HTR-8/SVneo (cell line): Measurements from ENCODE around the gene TMEM87B.
A peak's percentile ranks its signal among the peaks of the same experiment; 100 is the strongest.
"Not testable (repeated sequence)": the region's sequence is repeated elsewhere in the genome, so short reads cannot be mapped to it uniquely, and the experiment has no call there.

Experiments
- DNase-seq: peaks from one replicate; pipeline ENCODE4 v3.0.0; 2011; ENCODE audit warnings: low spot score, mixed read lengths; ENCODE audit not compliant: insufficient read length
- FAIRE-seq: peaks from 2 replicates; lab custom pipeline; 2011; peaks lifted over from hg19 to GRCh38; lab: Jason Lieb, UNC

Gene TMEM87B

GRCh38 chr2:112109278-112109677, 54.2 kb downstream of the TMEM87B start:
- FAIRE-seq, result no peak
- DNase-seq, result no peak

GRCh38 chr2:112110966-112111365, 55.9 kb downstream of the TMEM87B start:
- FAIRE-seq, result no peak

GRCh38 chr2:112113354-112113753, 58.3 kb downstream of the TMEM87B start:
- not testable (repeated sequence) for DNase-seq, FAIRE-seq

More at GRCh38 chr2:112110966-112111365, 55.9 kb downstream of the TMEM87B start:
- no peak for DNase-seq

DNA sequence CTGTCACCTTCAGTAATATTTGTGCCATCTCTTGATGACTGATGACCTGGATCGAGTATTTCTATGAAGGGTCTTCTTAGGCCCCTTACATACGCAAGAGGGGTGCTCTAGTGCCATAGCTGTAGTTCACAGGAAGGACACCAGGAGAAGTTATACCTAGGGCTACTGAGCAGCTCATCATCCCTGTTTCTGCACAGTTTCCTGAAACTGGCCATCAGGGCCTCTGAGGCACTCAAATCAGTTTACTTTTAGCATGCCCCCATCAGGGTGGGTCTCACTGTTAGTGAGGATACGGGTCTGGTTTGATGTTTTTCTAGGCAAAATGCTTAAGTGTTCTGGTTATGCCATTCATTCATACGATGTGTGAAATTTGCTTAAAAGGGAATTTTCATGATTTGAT, 63.1 kb downstream of the TMEM87B start:
- no peak for FAIRE-seq

DNA sequence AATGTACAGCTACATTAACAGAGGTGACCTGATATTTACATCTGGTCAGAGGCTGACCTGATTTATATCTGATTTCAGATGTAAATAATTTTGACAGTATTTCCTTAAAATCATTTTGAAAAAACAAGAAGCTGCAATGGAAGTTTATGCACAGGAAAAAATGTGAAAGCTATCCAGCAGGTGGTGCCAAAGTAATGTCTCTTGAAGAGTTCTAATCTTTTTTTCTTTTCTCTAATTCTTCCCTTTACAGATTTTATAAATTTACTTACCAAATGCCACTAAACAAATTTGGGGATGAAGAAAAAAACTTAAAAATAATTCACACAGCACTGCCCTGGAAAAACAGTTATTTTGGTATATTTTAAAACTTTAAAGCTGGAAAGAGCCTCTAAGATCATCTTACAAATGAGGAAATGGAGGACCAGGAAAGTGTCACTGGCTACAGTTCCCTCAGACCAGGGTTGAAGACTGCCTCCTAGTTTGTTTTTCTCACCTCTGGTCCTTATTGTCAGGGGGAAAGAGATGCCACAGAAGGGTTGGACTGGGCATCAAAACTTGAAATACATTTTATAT, 66.7 kb downstream of the TMEM87B start:
- DNase-seq (peak; percentile 24), FAIRE-seq (no peak)

More for the DNA sequence above, 63.1 kb downstream of the TMEM87B start:
- no peak for DNase-seq

- no peak for DNase-seq
- no peak for FAIRE-seq
Observed at GRCh38 chr2:112129060-112129459, 74.0 kb downstream of the TMEM87B start.

- FAIRE-seq (no peak), DNase-seq (no peak)
Observed at GRCh38 chr2:112133344-112133743, 78.3 kb downstream of the TMEM87B start.

DNA sequence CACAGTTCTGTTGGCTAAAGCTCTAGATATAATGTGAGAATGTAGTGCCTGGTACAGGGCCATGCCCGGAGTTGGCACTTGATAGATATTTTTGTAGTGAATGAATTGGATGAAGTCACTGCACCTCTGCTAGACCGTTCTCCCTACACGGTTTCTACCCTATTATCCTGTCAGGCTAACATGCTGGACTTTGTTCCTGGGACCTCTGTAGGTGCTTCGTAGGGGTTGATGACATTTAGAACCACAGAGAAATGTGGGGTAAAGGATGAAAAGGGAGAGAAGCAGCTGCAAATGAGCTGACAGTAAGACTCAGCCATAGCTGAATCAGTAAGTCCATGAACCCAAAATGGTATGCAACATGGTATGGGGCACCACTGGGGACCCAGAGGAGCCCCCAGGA, 79.1 kb downstream of the TMEM87B start:
- DNase-seq (no peak), FAIRE-seq (no peak)

DNA sequence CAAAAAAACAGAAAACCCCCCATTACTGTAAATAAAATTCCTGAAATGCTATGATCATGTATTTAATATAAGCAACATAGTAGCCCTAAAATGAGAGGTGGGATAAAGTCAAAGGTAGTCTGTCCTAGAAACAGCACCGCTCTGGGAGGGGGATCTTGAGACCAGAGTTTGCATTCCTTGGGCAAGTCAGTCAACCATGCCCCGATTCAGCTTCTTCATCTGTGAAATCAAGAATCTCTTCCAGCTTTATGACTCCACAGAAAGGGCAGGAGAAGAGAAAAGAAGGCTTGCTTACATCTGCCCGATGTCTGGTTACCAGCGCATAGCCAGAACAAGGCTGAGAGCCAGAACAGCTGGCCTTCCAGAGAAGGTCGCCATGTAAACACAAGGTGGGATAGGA, 81.0 kb downstream of the TMEM87B start:
- FAIRE-seq (no peak), DNase-seq (no peak)

GRCh38 chr2:112137516-112138158, 82.6 kb downstream of the TMEM87B start:
- FAIRE-seq (peak; percentile 63), DNase-seq (no peak)

DNA sequence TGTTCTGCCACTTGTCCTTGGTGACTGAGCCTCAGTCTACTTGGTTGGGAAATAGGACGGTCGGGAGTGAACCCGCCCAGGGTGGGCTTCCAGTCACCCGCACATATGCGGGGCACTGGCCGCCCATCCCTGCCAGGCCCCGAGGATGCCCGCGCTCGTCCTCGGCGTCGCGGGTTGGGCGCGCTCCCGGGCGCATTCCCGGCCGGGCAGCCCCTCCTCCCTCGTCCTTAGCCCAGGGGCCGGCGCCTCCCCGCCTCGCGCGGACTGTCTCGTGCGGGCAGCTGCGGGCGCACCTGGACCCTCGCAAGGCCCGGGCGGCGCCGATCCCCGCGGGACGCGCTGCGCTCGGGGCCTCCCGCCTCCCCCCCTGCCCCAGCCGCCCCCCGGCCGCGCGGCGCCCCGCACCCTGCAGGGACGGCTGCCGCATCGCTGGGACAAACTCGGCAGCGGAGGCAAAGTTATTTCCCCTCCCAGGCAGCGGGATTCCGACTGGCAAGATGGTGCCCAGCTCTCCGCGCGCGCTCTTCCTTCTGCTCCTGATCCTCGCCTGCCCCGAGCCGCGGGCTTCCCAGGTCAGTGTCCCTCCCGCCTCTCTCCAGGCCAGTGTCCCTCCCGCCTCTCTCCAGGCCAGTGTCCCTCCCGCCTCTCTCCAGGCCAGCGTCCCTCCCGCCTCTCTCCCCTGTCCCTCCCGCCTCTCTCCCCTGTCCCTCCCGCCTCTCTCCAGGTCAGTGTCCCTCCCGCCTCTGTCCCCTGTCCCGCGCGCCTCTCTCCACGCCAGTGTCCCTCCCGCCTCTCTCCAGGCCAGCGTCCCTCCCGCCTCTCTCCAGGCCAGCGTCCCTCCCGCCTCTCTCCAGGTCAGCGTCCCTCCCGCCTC, 83.3 kb downstream of the TMEM87B start, which contains the start of gene FBLN7:
Gene FBLN7, plus strand, starts transcription at position 227 of the 874 bp plus-strand sequence. Its CDS starts 271 bp downstream, at position 498.
- FAIRE-seq (no peak), DNase-seq (peak; percentile 30)

- FAIRE-seq, DNase-seq: not testable (repeated sequence)
Observed at GRCh38 chr2:112139033-112139614, 84.1 kb downstream of the TMEM87B start.

DNA sequence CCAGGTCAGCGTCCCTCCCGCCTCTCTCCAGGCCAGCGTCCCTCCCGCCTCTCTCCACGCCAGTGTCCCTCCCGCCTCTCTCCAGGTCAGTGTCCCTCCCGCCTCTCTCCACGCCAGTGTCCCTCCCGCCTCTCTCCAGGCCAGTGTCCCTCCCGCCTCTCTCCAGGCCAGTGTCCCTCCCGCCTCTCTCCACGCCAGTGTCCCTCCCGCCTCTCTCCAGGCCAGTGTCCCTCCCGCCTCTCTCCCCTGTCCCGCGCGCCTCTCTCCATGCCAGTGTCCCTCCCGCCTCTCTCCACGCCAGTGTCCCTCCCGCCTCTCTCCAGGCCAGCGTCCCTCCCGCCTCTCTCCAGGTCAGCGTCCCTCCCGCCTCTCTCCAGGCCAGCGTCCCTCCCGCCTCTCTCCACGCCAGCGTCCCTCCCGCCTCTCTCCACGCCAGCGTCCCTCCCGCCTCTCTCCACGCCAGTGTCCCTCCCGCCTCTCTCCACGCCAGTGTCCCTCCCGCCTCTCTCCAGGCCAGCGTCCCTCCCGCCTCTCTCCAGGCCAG, 84.7 kb downstream of the TMEM87B start:
- not testable (repeated sequence) for FAIRE-seq, DNase-seq

GRCh38 chr2:112140205-112140802, 85.2 kb downstream of the TMEM87B start:
- DNase-seq (no peak), FAIRE-seq (no peak)

DNA sequence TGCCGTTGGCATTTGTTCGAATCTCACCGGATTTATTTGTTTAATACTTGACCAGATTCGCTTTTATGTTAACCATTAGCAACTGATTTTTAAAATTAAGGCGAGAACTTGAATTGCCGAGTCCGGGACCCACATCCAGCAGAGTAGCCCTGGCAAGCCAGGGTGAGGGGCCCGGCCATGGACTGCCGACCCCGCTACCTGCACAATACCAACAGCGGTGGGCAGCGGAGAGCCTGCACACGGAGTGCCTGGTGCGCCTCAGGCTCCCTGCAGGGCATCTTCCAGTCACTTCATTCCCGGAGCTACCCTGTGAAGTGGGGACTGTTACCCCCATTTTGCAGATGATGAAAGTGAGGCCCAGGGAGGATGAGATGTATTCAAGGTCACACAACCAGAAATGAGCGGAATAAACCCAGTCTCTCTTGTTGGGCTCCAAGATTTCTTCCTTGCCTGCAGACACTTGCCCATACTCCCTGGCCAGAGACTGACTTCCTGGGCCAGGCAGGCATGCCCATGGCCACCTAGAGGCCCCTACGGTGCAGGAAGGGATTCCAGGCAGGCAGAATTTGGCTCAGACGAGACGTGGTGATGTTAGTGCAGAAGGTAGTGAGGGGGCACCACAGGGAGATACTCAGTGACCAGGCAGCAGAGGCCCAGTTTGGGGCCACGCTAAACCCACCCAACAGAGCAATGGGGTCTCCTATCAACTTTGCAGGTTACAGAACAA, 86.0 kb downstream of the TMEM87B start:
- DNase-seq (no peak), FAIRE-seq (no peak)

- DNase-seq (no peak), FAIRE-seq (no peak)
Observed at GRCh38 chr2:112141626-112142007, 86.5 kb downstream of the TMEM87B start.

DNA sequence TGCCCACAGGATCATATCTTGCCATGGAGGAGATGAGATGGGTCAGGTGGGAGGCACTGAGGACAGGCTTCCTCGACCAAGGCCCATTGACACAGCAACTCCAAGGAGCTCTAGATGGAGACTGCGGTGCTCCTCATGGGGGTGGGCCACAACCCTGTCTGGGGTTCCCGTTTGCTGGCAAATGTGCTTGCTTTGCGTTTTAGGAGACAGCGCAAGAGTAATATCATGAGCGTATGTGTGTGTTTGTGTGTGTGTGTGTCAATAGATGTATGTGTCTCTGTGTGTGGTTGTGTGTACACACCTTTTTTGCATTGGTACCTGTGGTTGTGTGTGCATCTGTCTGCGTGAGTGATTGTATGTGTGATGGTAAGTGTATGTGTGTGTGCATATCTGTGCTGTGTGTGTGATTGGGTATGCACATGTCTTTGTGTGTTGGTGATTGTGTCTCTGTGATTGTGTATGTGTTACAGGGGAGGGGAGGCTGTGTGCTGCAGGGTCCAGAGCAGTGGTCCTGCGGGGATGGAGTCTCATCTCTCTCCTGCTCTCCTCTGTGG, 87.5 kb downstream of the TMEM87B start:
- FAIRE-seq (no peak), DNase-seq (no peak)

- no peak for DNase-seq
- FAIRE-seq, result no peak
Observed at GRCh38 chr2:112143150-112143549, 88.1 kb downstream of the TMEM87B start.

- FAIRE-seq, result no peak
- no peak for DNase-seq
Observed at GRCh38 chr2:112144966-112145365, 89.9 kb downstream of the TMEM87B start.
